Activated gamma-delta T cell treated with Interleukin-2 at 50 U/mL for 16 hours (primary cell): ENCODE results near the gene ZMPSTE24.

Source experiments
- DNase-seq: peaks from one replicate; pipeline ENCODE4 v3.0.0-alpha.2; 2020

The ZMPSTE24 gene

GRCh38 chr1:40264354-40264781 lies 6.3 kb downstream of the ZMPSTE24 start:
- DNase-seq: no peak

- no peak for DNase-seq
Measured at GRCh38 chr1:40265298-40265697, 7.3 kb downstream of the ZMPSTE24 start.

- no peak for DNase-seq
Measured at GRCh38 chr1:40265919-40266318, 7.9 kb downstream of the ZMPSTE24 start.

- DNase-seq: no peak
Measured at GRCh38 chr1:40266786-40267535, 8.9 kb downstream of the ZMPSTE24 start.

- no peak for DNase-seq
Measured at GRCh38 chr1:40267767-40268187, 9.7 kb downstream of the ZMPSTE24 start.

- no peak for DNase-seq
Measured at GRCh38 chr1:40268211-40268610, 10.2 kb downstream of the ZMPSTE24 start.

- no peak for DNase-seq
Measured at GRCh38 chr1:40270152-40270834, 12.3 kb downstream of the ZMPSTE24 start.

GRCh38 chr1:40272653-40273213 lies 14.7 kb downstream of the ZMPSTE24 start:
- no peak for DNase-seq

GRCh38 chr1:40273547-40274166 lies 15.6 kb downstream of the ZMPSTE24 start:
- DNase-seq: no peak

GRCh38 chr1:40274331-40274730 lies 16.3 kb downstream of the ZMPSTE24 start:
- no peak for DNase-seq

GRCh38 chr1:40276122-40276521 lies 18.1 kb downstream of the ZMPSTE24 start:
- no peak for DNase-seq

- DNase-seq: no peak
Measured at GRCh38 chr1:40281853-40282252, 23.8 kb downstream of the ZMPSTE24 start.

GRCh38 chr1:40291293-40291692 lies 33.3 kb downstream of the ZMPSTE24 start:
- no peak for DNase-seq

GRCh38 chr1:40299366-40300248 lies 41.6 kb downstream of the ZMPSTE24 start:
- no peak for DNase-seq

GRCh38 chr1:40300249-40300567 lies 42.2 kb downstream of the ZMPSTE24 start:
- DNase-seq: no peak

GRCh38 chr1:40300651-40301050 lies 42.6 kb downstream of the ZMPSTE24 start:
- DNase-seq: no peak

- no peak for DNase-seq
Measured at GRCh38 chr1:40301066-40301465, 43.0 kb downstream of the ZMPSTE24 start.

GRCh38 chr1:40301541-40302299 lies 43.7 kb downstream of the ZMPSTE24 start:
- DNase-seq: no peak

GRCh38 chr1:40302475-40302874 lies 44.4 kb downstream of the ZMPSTE24 start:
- DNase-seq: no peak

- no peak for DNase-seq
Measured at GRCh38 chr1:40303051-40303771, 45.2 kb downstream of the ZMPSTE24 start.

GRCh38 chr1:40303790-40304189 lies 45.8 kb downstream of the ZMPSTE24 start:
- DNase-seq: no peak
